ENCODE measurements around the gene DPM2.

Gene DPM2

DNA sequence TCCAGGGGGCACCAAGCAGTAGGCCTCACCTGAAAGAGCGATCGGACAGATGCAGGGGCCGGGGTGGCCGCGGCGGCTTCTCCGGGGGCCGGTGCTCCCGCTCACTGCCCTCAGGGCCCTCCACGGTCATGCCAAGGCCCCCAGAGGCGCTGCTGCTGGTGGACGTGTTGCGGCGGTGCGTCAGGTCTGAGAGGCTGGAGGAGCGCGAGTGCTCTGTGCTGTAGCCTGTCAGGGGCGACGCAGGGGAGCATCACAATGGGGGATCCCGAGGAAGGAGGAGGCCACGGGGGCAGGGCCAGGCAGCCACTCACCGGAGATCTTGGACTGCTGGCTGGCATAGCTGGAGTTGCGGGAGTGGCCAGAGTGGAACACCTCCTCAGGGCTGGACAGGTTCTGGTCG lies 7.7 kb upstream of the DPM2 start:
- TF ChIP-seq, protein P1, sequence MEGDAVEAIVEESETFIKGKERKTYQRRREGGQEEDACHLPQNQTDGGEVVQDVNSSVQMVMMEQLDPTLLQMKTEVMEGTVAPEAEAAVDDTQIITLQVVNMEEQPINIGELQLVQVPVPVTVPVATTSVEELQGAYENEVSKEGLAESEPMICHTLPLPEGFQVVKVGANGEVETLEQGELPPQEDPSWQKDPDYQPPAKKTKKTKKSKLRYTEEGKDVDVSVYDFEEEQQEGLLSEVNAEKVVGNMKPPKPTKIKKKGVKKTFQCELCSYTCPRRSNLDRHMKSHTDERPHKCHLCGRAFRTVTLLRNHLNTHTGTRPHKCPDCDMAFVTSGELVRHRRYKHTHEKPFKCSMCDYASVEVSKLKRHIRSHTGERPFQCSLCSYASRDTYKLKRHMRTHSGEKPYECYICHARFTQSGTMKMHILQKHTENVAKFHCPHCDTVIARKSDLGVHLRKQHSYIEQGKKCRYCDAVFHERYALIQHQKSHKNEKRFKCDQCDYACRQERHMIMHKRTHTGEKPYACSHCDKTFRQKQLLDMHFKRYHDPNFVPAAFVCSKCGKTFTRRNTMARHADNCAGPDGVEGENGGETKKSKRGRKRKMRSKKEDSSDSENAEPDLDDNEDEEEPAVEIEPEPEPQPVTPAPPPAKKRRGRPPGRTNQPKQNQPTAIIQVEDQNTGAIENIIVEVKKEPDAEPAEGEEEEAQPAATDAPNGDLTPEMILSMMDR (conservative IDR thresholded peaks at IDR 0.05; ENCODE audit: low read depth, low read length) = no peak
- H3K4me3 ChIP-seq (ENCODE audit: low read length) = no peak overlapping the region
- no peak for DNase-seq (ENCODE audit: low read depth)

DNA sequence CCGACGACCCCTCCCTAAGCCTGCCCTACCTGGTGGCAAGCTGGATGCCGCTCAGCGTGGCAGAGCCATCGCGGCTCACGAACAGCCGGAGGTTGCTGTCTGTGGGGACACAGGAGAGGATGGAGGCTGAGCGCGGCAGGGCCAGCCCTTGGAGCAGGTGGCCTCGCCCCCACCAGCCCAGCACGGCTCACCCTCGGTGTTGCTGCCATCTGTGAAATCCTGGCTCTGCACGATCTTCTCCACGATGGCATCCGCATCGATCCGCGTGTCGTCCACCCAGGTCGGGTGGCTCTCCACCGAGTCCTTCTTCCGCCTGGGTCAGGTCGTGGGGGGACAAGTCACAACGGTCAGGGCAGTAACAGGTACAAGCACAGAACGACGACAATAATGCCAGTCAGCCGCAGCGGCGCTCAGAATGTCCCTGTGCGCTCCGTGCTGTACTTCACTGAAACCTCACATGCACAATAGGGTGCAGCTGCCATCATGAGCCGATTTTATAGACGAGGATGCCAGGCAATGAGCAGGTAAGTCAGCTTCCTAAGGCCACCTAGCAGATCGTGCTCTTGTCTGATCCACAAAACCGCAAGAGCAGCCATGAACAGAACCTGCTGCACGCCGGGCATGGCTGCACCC lies 7.0 kb upstream of the DPM2 start:
- H3K4me3 ChIP-seq (ENCODE audit: low read length) = no peak overlapping the region
- DNase-seq (ENCODE audit: low read depth) = no peak
- TF ChIP-seq, protein P1 (conservative IDR thresholded peaks at IDR 0.05; ENCODE audit: low read depth, low read length) = no peak

DNA sequence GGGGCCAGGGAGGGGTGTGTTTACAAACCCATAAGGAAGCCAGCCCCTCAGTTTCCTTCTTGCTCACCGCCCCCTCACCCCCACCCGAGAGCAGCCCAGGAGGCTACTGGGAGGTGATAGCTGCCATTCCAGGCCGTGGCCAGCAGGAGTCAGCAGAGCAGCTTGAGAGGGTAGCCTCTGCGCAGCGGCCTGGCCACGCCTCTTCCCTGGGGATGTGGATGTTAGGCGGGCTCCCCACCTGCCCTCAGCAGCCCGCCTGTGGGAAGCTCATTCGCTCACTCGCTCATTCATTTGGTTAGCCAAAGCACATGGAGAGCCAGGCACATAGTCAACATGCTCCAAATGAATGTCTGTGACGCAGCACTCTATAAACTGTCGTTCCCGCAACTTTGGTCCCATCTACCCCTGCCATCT lies 6.1 kb upstream of the DPM2 start:
- TF ChIP-seq, protein P1 (conservative IDR thresholded peaks at IDR 0.05; ENCODE audit: low read depth, low read length) = peak; percentile 95
- no peak overlapping the region for H3K4me3 ChIP-seq (ENCODE audit: low read length)
- DNase-seq (ENCODE audit: low read depth) = no peak

DNA sequence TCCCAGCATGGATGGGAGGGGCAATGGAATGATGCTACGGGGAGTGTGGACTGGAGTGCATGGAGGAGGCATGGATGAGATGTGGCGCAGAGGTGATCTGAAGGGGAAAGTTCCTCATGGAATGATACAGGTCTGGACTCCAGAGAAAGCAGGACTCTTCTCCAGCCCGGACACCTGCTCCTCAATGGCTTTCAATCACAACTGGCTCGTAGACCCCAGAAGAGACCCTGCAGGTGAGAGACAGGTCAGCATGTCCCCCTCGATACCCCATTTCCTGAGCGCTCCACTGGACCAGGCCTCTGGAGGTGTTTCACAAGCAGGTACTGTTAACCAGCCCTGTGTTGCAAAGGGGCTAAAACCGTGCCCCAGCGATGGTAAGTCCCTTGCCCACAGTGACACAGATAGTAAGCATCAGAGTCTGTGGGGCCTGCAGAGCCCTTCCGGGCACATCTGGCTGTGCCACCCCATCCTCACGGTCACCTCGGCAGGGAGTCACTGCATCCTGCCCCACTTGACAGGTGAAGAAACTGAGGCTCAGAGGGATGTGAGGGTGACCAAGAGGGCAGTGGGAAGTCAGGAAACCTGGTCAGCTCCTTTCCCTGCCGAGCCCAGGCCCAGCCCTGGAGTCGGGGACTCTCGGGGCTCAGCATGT lies 5.5 kb upstream of the DPM2 start:
- no peak overlapping the region for H3K4me3 ChIP-seq (ENCODE audit: low read length)
- TF ChIP-seq, protein P1 (conservative IDR thresholded peaks at IDR 0.05; ENCODE audit: low read depth, low read length) = no peak
- DNase-seq (ENCODE audit: low read depth) = no peak

DNA sequence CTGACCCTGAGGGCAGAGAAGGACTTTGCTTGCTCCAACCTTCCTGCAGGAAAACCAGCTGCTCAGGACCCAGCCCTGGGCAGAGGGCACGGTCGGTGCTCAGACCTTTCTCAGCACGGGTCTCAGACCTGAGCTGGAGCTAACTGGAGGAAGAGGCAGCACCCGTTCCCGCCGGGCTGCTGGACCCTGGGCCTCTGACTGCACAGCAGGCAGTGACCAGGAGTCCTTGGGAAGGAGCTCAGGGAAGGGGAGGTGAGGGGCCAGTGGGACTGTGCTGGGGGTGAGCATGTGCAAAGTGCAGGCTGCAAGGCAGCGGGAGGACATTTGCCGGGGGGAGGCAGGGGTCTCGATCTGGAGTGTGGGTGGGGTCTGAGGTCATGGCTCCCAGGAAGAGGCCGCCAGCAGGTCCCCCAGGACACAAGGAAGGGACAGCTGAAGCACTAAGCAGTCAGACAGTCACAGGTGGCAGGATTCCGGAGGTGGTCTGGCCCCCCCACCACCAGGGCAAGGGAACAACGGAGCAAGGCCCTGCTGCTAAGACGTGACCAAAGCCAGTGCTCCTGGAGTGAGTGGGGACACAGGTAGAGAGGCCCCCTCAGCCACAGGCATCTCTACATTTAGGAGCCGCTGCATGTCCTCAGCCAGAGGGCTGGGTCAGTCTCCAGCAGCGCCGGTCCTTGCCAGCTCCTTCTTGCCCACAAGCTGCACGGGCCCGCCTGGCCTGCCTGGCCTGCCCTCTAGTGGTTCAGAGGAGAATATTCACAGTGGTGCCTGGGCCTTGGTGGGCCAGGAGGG lies 4.8 kb upstream of the DPM2 start:
- TF ChIP-seq, protein P1 (conservative IDR thresholded peaks at IDR 0.05; ENCODE audit: low read depth, low read length) = peak; percentile 79
- no peak overlapping the region for H3K4me3 ChIP-seq (ENCODE audit: low read length)
- DNase-seq (ENCODE audit: low read depth) = no peak

DNA sequence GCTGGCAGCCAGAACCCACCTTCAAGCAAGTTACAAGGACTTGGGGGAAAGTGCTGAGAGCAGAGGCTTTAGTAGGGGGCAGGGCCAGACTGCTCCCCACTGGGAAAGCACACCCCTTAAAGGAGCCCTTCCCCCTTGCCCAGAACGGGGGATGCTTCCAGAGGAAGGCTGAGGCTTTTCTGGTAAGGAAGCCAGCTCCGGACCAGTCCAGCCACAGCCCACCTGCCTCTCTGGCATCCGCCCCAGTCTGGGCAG lies 4.2 kb upstream of the DPM2 start:
- no peak for DNase-seq (ENCODE audit: low read depth)
- no peak overlapping the region for H3K4me3 ChIP-seq (ENCODE audit: low read length)
- TF ChIP-seq, protein P1 (conservative IDR thresholded peaks at IDR 0.05; ENCODE audit: low read depth, low read length) = no peak

Measured in retinal pigment epithelial cell (primary cell).